HTERT RPE-1 (cell line): ENCODE results near the gene UFSP1.

Experiments
- in situ Hi-C: fragments of 300-500 bp; cut with MboI; formaldehyde crosslinking; loops from 4 replicates; pipeline ENCODE4 v1.14.3; 2020; ENCODE audit warnings: low sequenced_read_pairs

UFSP1 gene

GRCh38 chr7:100896732-100897608 is 7.5 kb upstream of the UFSP1 start:
- in situ Hi-C loops, result no loop called here

GRCh38 chr7:100895956-100896731 is 6.6 kb upstream of the UFSP1 start:
- in situ Hi-C loops, result no loop called here

DNA sequence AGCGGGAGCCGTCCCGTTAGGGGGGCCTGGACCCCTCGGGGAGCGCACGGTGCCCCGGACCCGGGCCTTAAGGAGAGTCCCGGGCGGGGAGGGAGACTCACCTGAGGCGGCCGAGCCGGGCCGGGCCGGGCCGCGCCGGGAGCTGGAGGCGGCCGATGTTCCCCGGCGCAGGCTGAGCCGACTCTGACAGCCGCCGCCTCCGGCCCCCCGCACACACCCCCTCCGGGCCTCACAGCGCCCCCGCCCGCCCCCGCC is 6.1 kb upstream of the UFSP1 start, which contains the start of gene ACHE:
ACHE (minus strand) TSS at position 188 of the 255 bp plus-strand sequence. CDS start 1,656 bp downstream, outside the sequence.
- in situ Hi-C loops, result no loop called here

DNA sequence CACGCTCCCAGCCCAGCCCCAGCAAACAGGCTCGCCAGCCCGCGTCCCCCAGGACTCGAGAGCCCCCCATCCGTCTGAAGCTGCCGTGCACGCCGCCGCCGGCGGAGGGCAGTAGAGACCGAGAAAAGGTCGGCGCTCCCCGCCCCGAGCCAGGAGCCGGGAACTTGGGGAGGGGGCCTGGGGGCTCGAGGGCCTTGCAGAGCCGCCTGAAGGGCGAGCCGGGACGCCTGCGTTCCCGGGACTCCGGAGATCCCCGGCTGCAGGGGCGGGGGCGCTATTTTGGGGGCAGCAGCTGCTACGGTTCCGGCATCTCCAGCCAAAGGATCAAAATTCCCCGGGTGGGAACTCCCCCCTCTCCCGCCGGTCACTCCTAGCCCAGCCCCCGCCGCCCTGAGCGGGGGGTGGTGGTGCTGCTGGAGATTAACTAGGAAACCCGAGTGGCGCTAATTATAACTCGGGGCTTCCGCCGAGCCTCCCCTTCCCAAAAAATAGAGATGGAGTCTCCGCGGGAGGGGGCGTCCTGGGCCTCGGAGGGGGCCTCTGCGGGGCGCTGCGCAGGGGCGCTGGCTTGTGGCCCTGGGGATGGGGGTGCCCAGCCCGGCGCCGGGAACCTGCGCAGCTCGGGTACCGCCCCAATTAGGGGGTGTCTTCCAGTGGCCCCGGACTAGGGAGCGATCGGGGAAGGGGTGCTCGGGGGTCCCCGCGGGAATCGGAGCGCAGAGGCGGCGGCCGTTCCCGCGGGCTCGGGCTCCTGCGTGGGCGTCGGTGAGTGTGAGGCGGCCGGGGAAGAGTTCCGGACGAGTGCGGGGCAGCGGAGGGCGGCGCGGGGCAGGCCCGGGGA is 5.6 kb upstream of the UFSP1 start:
- in situ Hi-C loops, result no loop called here

- in situ Hi-C loops, result no loop called here
These were observed 4.6 kb upstream of the UFSP1 start for GRCh38 chr7:100893910-100894721.

DNA sequence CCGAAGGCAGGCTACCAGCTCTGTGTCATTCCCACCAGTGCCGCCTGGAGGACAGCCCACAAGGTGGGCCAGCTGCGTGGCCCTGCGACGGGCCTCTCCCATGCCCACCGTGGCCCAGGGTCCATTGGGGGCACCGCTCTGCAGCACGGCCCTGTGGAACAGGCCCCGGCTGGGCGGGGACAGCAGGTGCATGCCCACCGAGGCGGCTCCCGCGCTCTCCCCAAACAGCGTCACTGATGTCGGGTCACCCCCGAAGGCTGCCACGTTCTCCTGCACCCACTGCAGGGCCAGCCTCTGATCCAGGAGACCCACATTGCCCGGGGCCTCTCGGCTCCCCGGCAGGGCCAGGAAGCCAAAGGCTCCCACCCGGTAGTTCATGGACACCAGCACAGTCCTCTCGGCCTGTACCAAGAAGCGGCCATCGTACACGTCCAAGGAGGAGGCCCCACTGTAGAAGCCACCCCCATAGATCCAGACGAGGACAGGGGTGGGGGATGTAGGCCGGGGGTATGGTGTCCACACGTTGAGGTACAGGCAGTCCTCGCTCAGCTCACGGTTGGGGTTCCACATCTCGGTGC is 3.9 kb upstream of the UFSP1 start:
- in situ Hi-C loops, result no loop called here

DNA sequence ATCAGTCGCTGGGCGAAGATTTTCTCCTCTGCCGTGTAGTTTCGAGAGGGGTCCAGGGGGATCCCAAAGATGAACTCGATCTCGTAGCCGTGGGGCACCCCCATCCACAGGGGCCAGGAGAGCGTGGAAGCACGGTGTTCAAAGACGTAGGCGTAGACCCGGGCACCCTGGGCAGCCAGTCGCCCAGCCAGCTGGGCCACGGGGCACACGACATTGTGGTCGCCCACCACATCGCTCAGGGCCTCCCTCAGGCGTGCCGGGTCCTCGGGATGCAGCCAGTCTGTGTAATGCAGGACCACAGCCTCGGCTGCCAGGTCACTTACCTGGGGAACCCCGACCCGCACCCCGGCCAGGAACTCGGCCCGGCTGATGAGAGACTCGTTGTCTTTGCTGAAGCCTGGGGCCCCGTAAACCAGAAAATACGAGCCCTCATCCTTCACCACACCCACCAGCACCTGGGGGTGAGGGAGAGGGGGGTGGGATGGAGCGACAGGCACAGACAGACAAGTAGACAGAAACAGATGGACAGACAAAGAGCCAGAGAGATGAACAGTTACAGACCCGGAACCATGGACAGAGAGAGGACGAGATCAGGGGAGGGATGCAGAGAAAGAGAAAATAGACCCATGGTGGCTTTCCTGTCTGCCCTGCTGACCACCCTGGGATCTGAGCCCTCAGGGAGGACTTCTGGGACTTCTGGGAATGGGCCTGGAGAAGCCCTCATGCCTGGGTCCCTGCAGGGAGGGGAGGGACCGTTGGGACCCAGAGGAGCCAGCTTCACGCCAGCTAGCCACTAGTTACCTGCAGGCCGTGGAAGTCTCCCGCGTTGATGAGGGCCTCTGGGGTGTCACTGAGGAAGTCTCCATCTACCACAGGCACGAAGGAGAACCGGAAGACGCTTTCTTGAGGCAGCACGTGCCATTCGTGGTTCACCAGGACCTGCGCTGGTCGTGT is 3.1 kb upstream of the UFSP1 start:
- in situ Hi-C loops, result no loop called here

GRCh38 chr7:100891568-100892247 is 2.2 kb upstream of the UFSP1 start:
- in situ Hi-C loops, result no loop called here

DNA sequence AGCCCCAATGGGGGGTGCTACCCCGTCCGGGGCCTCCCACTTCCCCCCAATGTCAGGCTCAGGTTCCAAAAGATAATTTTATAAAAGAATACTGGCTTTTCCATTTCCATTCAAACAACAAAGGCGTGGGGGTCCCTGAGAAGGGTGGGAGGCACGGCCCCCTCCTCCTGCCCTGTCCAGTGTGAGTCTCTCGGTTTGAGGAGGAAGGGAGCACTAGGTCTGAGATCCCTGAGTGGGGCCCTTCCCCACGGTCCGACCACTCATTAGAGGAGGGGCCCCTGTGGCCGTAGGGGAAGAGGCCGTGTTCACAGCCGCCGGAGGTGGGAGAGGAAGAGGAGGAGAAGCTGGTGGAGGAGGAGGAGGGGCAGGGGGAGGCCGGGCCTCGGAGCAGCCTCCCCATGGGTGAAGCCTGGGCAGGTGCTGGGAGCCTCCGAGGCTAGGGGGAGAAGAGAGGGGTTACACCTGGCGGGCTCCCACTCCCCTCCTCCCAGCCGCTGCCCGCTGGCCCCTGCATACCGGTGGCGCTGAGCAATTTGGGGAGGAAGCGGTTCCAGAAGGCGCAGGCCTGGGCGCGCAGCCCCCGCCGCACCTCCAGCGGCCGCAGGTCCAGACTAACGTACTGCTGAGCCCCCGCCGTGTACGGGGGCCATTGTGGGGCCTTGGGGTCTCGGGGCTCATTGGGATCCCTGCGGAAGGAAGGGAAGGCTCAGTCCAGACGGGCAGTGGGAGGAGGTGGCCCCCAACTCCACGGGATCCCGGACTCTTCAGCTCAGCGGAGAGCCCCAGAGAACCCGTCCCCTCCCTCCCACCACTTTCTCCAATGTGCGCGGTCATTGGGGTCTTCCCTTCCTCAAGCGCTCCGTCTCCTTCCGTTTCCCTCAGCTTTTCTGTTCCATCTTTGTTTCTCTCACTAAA is 1.4 kb upstream of the UFSP1 start:
- in situ Hi-C loops, result no loop called here

DNA sequence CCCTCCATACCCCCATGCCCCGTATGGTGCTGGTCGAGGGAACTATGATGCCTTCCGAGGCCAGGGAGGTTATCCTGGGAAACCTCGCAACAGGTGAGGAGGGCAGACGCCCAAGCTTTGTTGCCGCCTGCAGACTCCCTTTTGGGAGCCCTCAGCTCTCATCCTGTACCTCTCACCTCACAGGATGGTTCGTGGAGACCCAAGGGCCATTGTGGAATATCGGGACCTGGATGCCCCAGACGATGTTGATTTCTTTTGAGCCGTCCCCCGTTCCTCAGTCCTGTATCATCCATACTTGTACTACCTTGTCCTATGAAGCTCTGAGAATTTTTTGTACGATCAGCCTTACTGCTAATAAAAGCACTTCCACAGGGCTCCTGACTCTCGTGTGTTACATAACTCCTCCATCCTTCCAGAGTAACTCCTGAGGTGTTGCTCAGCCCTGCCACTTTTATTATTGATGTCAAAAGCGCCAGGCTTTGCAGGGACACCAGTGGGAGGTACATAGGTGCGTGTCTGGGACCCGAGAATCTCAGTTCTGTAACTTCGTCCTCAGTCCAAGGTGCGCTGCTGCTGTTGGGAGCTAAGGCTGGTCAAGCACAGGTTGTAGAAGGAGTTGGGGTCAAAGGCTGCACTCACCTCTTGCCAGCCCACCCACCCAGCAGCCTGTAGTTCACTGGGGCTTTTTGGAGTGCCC is 1.1 kb downstream of the UFSP1 start:
- in situ Hi-C loops, result no loop called here

- in situ Hi-C loops, result no loop called here
These were observed 1.8 kb downstream of the UFSP1 start for GRCh38 chr7:100887516-100888290.

DNA sequence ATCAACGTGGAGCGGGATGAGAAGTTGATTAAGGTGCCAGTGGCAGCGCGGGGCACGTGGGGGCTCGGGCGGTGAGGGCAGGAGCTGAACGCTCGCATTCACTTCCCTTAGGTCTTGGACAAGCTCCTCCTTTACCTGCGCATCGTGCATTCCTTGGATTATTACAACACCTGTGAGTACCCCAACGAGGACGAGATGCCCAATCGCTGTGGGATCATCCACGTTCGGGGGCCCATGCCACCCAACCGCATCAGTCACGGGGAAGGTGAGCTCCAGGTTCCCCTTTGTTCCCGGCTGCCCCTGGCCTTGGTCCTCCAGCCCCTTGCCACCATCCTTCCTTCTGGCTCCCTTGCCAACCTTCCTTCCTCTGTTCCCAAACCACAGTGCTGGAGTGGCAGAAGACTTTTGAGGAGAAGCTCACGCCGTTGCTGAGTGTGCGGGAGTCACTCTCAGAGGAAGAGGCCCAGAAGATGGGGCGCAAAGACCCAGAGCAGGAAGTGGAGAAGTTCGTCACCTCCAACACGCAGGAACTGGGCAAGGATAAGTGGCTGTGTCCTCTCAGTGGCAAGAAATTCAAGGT is 2.5 kb downstream of the UFSP1 start:
- in situ Hi-C loops, result no loop called here

GRCh38 chr7:100886142-100886935 is 3.2 kb downstream of the UFSP1 start:
- in situ Hi-C loops, result no loop called here

- in situ Hi-C loops, result no loop called here
These were observed 3.9 kb downstream of the UFSP1 start for GRCh38 chr7:100885440-100886141.
